Omental fat pad (tissue), 4 donors: ENCODE data around the gene ATP9B. TPM values are rescaled to one million over a fixed set of nuclear protein-coding genes. Genes with fewer than 3 reads are reported as not detected.

ENCODE experiments used
- ATAC-seq: fragments of 150-250 bp; one replicate; pipeline ENCODE4 v1.9.1; 2016; ENCODE audit warnings: mild to moderate bottlenecking, moderate library complexity; ENCODE audit not compliant: low FRiP score
- DNase-seq: peaks from one replicate; pipeline ENCODE4 v3.0.0-alpha.2; 2019; ENCODE audit warnings: low spot score
- CTCF ChIP-seq, 3 donors: fragments of 450-650 bp; IDR thresholded peaks; one replicate each; pipeline ENCODE4 v1.5.1; 2016 to 2017; ENCODE audit warnings: antibody characterized with exemption in 3 of 3, mild to moderate bottlenecking in 3 of 3, moderate library complexity in 2 of 3
- total RNA-seq, 4 donors: library from RNA; depleted of rRNA; stranded (reverse); fragments of >200 nt; gene quantifications; one replicate each; pipeline ENCODE4 v1.1.0, GENCODE V29; 2016

Gene ATP9B
- total RNA-seq, 4 donors from 2014 or later, result 28.8 to 47.3 (median 39.8) TPM

DNA sequence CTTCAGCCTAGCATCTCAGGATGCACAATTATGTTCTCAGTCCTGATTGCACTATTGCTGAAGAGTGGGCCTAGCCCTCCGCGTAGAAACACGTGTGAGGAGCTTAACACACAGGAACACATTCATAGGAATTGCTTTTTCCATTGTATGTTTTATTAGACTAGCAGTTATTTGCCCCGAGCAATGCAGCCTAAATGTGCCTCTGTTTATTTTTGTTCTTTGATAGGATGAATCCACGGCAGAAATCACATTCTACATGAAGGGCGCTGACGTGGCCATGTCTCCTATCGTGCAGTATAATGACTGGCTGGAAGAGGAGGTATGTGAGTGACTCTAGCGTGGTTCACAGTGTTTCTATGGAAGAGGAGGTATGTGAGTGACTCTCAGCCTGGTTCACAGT lies 260.6 kb downstream of the ATP9B start:
- ATAC-seq (no peak), DNase-seq (no peak)
- no peak for TF ChIP-seq CTCF (IDR thresholded peaks at IDR 0.05)

DNA sequence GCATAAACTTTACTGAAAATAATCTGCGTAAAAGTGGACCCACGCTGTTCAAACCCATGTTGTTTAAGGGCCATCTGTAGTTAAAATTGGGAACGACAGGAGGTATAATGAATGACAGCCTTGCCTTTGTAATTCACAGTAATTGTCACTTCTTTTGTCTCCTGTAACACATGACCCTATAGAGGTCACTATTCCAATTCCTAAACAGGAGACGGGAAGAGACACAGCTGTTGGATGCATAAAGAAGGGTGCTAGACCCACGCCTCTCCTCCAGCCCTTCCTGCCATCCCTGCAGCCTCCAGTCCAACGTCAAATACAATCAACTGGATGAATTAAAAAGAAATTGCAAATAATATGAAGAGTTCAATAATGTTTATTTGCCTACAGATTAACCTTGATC lies 263.5 kb downstream of the ATP9B start:
- no peak for ATAC-seq
- no peak for TF ChIP-seq CTCF (IDR thresholded peaks at IDR 0.05)
- no peak for DNase-seq

DNA sequence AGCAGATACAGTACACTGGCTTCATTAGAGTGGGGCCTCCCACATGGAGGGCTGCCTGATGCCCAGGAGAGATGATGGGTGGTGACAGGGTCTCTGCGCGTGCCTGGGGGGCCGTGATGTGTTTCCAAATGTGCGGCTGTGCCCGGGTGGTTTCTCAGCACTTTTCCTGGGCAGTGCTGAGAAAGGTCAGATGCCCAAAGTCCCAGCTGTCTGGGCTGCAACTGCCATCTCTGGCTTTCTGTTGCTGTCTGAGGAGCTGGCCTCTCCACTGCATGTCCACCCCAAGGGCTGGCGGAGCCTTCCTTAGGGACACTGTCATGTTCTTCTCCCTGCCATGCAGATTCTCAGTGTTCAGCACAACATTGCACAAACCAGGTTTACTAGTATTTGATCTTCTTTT lies 263.9 kb downstream of the ATP9B start:
- TF ChIP-seq CTCF (IDR thresholded peaks at IDR 0.05), result no peak
- DNase-seq (no peak), ATAC-seq (no peak)

DNA sequence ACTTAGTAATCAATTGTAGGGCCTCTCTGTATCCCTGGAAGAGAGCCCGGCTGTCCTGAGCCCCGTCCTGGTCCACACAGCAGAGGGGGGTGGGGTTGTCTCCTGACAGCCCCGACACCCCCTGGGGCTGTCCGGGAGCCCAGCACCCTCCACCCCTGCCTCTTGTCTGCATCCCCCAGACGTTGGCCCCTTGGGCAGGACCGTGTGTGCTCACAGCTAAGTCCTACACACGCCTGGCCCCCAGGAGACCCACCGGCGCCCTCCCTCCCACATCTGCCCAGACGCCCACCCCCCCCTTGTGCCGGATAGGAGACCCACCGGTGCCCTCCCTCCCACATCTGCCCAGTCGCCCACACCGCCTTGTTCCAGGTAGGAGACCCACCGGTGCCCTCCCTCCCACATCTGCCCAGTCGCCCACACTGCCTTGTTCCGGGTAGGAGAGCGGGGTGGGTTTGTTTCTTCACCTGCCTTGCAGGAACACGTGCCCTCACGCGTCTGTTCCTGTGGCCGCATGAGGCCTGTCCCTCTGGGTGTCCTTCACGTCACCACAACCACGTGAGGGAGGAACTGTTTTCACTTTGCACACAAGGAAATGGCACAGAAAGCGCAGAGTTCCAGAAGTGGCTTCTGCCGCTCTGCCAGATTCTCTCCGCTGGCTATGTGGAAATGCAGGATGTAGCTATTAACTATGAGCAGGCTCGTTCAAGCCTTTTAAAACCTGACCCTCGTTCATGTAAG lies 265.5 kb downstream of the ATP9B start:
- DNase-seq (no peak), ATAC-seq (no peak)
- no peak for TF ChIP-seq CTCF (IDR thresholded peaks at IDR 0.05)

DNA sequence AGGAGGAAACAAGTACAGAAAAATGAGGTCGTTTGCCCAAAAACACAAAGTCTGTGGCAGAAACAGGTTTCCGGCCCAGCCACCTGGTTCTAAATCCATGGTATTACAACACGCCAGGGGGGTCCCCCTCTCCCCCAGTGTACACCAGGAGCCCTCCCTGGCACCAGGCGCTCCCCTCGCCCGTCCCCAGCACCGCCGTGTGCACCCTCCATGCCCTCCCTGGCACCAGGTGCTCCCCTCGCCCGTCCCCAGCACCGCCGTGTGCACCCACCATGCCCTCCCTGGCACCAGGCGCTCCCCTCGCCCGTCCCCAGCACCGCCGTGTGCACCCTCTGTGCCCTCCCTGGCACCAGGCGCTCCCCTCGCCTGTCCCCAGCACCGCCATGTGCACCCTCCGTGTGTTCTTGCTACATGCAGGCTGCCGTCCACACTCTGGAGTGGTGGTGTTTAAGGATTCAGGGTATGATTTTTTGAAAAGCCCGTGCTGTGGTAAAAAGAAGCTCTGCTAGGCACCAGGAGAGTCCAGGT lies 266.7 kb downstream of the ATP9B start:
- no peak for ATAC-seq
- TF ChIP-seq CTCF (IDR thresholded peaks at IDR 0.05), result no peak
- DNase-seq, result no peak

- DNase-seq (no peak), ATAC-seq (no peak)
- no peak for TF ChIP-seq CTCF (IDR thresholded peaks at IDR 0.05)
These were observed 267.5 kb downstream of the ATP9B start for GRCh38 chr18:79336556-79337142.

DNA sequence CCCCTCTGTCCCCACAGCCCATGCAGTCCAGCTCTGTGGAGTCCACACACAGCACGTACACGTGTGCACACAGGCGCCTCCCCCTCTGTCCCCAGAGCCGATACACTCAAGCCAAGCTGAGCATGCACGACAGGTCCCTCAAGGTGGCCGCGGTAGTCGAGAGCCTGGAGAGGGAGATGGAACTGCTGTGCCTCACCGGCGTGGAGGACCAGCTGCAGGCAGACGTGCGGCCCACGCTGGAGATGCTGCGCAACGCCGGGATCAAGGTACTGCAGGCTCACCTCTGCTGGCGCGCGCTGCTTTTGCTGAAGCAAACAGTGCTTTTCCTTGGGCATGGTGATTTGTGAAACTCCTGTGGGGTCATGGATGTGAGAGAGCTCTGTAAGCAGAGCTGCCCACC lies 268.0 kb downstream of the ATP9B start:
- TF ChIP-seq CTCF (IDR thresholded peaks at IDR 0.05), result no peak
- ATAC-seq (no peak), DNase-seq (no peak)
